Activated naive CD8-positive, alpha-beta T cell (primary cell): ENCODE data around the gene EEF2K.
"Not testable (repeated sequence)": the region's sequence is repeated elsewhere in the genome, so short reads cannot be mapped to it uniquely, and the experiment has no call there.

Experiments
- H3K27ac Mint-ChIP-seq: one replicate; pipeline ENCODE4 v1.8.0; 2021; ENCODE audit warnings: mixed read lengths
- H3K27me3 Mint-ChIP-seq: one replicate; pipeline ENCODE4 v1.8.0; 2021; ENCODE audit warnings: mixed read lengths
- H3K36me3 Mint-ChIP-seq: one replicate; pipeline ENCODE4 v1.8.0; 2021; ENCODE audit warnings: mixed read lengths
- H3K4me1 Mint-ChIP-seq: one replicate; pipeline ENCODE4 v1.8.0; 2021; ENCODE audit warnings: low read depth, mixed read lengths
- H3K4me3 Mint-ChIP-seq: one replicate; pipeline ENCODE4 v1.8.0; 2021; ENCODE audit warnings: mild to moderate bottlenecking, mixed read lengths
- H3K9me3 Mint-ChIP-seq: one replicate; pipeline ENCODE4 v1.8.0; 2021; ENCODE audit warnings: low read depth, mixed read lengths

The EEF2K gene

GRCh38 chr16:22206013-22206841, at the start of gene EEF2K:
Gene EEF2K, plus strand, starts transcription at chr16:22206278. Its CDS starts 19,452 bp downstream, at chr16:22225730.
- peak within 1 kb of the TSS; percentile 98 for H3K4me3 Mint-ChIP-seq

GRCh38 chr16:22161401-22161800, 44.7 kb upstream of the EEF2K start:
- H3K4me3 Mint-ChIP-seq: peak overlapping the region; percentile 14
- no peaks in the 10 kb centered on the region for H3K9me3 Mint-ChIP-seq
- peaks cover 8% of the 10 kb centered on the region for H3K27me3 Mint-ChIP-seq
- H3K27ac Mint-ChIP-seq: no peak overlapping the region
- no peaks in the 10 kb centered on the region for H3K36me3 Mint-ChIP-seq
- H3K4me1 Mint-ChIP-seq: peaks cover 4% of the 10 kb centered on the region

More at GRCh38 chr16:22206013-22206841, at the start of gene EEF2K:
- H3K9me3 Mint-ChIP-seq: no peaks in the 10 kb centered on the region
- H3K36me3 Mint-ChIP-seq: peaks cover 3% of the 10 kb centered on the region
- H3K27ac Mint-ChIP-seq: peak within 1 kb of the TSS; percentile 95
- H3K27me3 Mint-ChIP-seq: no peaks in the 10 kb centered on the region
- peaks cover 41% of the 10 kb centered on the region for H3K4me1 Mint-ChIP-seq

GRCh38 chr16:22161999-22162655, 44.0 kb upstream of the EEF2K start, which contains the start of gene SDR42E2:
Gene SDR42E2, plus strand, starts transcription at chr16:22162506. Its CDS starts 3,077 bp downstream, at chr16:22165583.
- Mint-ChIP-seq H3K27me3 (peaks cover 8% of the 10 kb centered on the region), H3K4me3 (peak within 1 kb of the TSS; percentile 40), H3K36me3 (no peaks in the 10 kb centered on the region), H3K27ac (no peak within 1 kb of the TSS), H3K4me1 (peaks cover 4% of the 10 kb centered on the region), H3K9me3 (no peaks in the 10 kb centered on the region)

- peak overlapping the region; percentile 32 for H3K4me3 Mint-ChIP-seq
- H3K27ac Mint-ChIP-seq: no peak overlapping the region
- H3K9me3 Mint-ChIP-seq: no peaks in the 10 kb centered on the region
- peaks cover 4% of the 10 kb centered on the region for H3K4me1 Mint-ChIP-seq
- H3K27me3 Mint-ChIP-seq: peaks cover 8% of the 10 kb centered on the region
- H3K36me3 Mint-ChIP-seq: no peaks in the 10 kb centered on the region
Measured at GRCh38 chr16:22162656-22163009, 43.4 kb upstream of the EEF2K start.

GRCh38 chr16:22163806-22164205, 42.3 kb upstream of the EEF2K start:
- H3K27ac Mint-ChIP-seq: no peak overlapping the region
- H3K36me3 Mint-ChIP-seq: no peaks in the 10 kb centered on the region
- no peak overlapping the region for H3K4me3 Mint-ChIP-seq
- peaks cover 4% of the 10 kb centered on the region for H3K4me1 Mint-ChIP-seq
- peaks cover 7% of the 10 kb centered on the region for H3K27me3 Mint-ChIP-seq
- no peaks in the 10 kb centered on the region for H3K9me3 Mint-ChIP-seq

- Mint-ChIP-seq H3K4me1 (peaks cover 4% of the 10 kb centered on the region), H3K27me3 (peaks cover 5% of the 10 kb centered on the region), H3K9me3 (no peaks in the 10 kb centered on the region), H3K4me3 (no peak overlapping the region), H3K36me3 (no peaks in the 10 kb centered on the region), H3K27ac (no peak overlapping the region)
Measured at GRCh38 chr16:22164482-22164881, 41.6 kb upstream of the EEF2K start.

GRCh38 chr16:22165508-22166285, 40.4 kb upstream of the EEF2K start:
- H3K9me3 Mint-ChIP-seq: no peaks in the 10 kb centered on the region
- H3K27me3 Mint-ChIP-seq: peaks cover 5% of the 10 kb centered on the region
- no peaks in the 10 kb centered on the region for H3K36me3 Mint-ChIP-seq
- H3K4me3 Mint-ChIP-seq: no peak overlapping the region
- peaks cover 4% of the 10 kb centered on the region for H3K4me1 Mint-ChIP-seq
- no peak overlapping the region for H3K27ac Mint-ChIP-seq

- H3K36me3 Mint-ChIP-seq: no peaks in the 10 kb centered on the region
- H3K4me1 Mint-ChIP-seq: no peaks in the 10 kb centered on the region
- H3K27me3 Mint-ChIP-seq: no peaks in the 10 kb centered on the region
- no peak overlapping the region for H3K27ac Mint-ChIP-seq
- H3K9me3 Mint-ChIP-seq: no peaks in the 10 kb centered on the region
- H3K4me3 Mint-ChIP-seq: no peak overlapping the region
Measured at GRCh38 chr16:22171953-22172352, 34.1 kb upstream of the EEF2K start.

GRCh38 chr16:22172642-22173041, 33.4 kb upstream of the EEF2K start:
- H3K9me3 Mint-ChIP-seq, H3K36me3 Mint-ChIP-seq, H3K27ac Mint-ChIP-seq, H3K4me3 Mint-ChIP-seq, H3K27me3 Mint-ChIP-seq, H3K4me1 Mint-ChIP-seq: not testable (repeated sequence)

GRCh38 chr16:22174642-22175041, 31.4 kb upstream of the EEF2K start:
- no peaks in the 10 kb centered on the region for H3K36me3 Mint-ChIP-seq
- no peak overlapping the region for H3K4me3 Mint-ChIP-seq
- no peaks in the 10 kb centered on the region for H3K27me3 Mint-ChIP-seq
- no peak overlapping the region for H3K27ac Mint-ChIP-seq
- H3K9me3 Mint-ChIP-seq: no peaks in the 10 kb centered on the region
- no peaks in the 10 kb centered on the region for H3K4me1 Mint-ChIP-seq

- Mint-ChIP-seq H3K4me1 (no peaks in the 10 kb centered on the region), H3K27me3 (no peaks in the 10 kb centered on the region), H3K9me3 (no peaks in the 10 kb centered on the region), H3K4me3 (no peak overlapping the region), H3K36me3 (peaks cover 5% of the 10 kb centered on the region), H3K27ac (no peak overlapping the region)
Measured at GRCh38 chr16:22177968-22178930, 27.8 kb upstream of the EEF2K start.

- Mint-ChIP-seq H3K4me1 (no peaks in the 10 kb centered on the region), H3K27ac (no peak overlapping the region), H3K27me3 (no peaks in the 10 kb centered on the region), H3K9me3 (no peaks in the 10 kb centered on the region), H3K4me3 (no peak overlapping the region), H3K36me3 (peaks cover 5% of the 10 kb centered on the region)
Measured at GRCh38 chr16:22181426-22181825, 24.7 kb upstream of the EEF2K start.

GRCh38 chr16:22181843-22182242, 24.2 kb upstream of the EEF2K start:
- no peak overlapping the region for H3K27ac Mint-ChIP-seq
- H3K4me3 Mint-ChIP-seq: no peak overlapping the region
- H3K4me1 Mint-ChIP-seq: peaks cover 2% of the 10 kb centered on the region
- no peaks in the 10 kb centered on the region for H3K9me3 Mint-ChIP-seq
- no peaks in the 10 kb centered on the region for H3K27me3 Mint-ChIP-seq
- H3K36me3 Mint-ChIP-seq: peaks cover 5% of the 10 kb centered on the region

- Mint-ChIP-seq H3K27me3 (no peaks in the 10 kb centered on the region), H3K27ac (no peak overlapping the region), H3K4me3 (no peak overlapping the region), H3K36me3 (peaks cover 5% of the 10 kb centered on the region), H3K9me3 (no peaks in the 10 kb centered on the region), H3K4me1 (peaks cover 8% of the 10 kb centered on the region)
Measured at GRCh38 chr16:22183335-22183734, 22.7 kb upstream of the EEF2K start.
